Esophagus muscularis mucosa (tissue), 3 donors: ENCODE measurements around the gene CNNM4.

ENCODE experiments used
- CTCF ChIP-seq, 3 experiments: fragments of 200-600 bp in 2 of 3; fragments of 450-650 bp in 1 of 3; sonication (generic) in 2 of 3; IDR thresholded peaks; one replicate each; pipeline ENCODE4 v1.5.1; 2017 to 2019; ENCODE audit warnings: antibody characterized with exemption in 3 of 3, mild to moderate bottlenecking in 2 of 3, moderate library complexity in 1 of 3
- POLR2A ChIP-seq: fragments of 450-650 bp; IDR thresholded peaks from one replicate; pipeline ENCODE4 v1.6.1; 2017; ENCODE audit warnings: antibody characterized with exemption, moderate library complexity, mild to moderate bottlenecking, low read depth

GRCh38 chr2:96764253-96764637 lies 3.5 kb downstream of the CNNM4 start:
- TF ChIP-seq CTCF (IDR thresholded peaks at IDR 0.05) (no peak), POLR2A (no peak)
